HEK293 (cell line): Measurements from ENCODE around the gene KCNH8.

Experiments
- CTCF ChIA-PET: fragments of 350-600 bp; formaldehyde crosslinking; extraction: SDS; loops from one replicate; lab custom pipeline; 2021; ENCODE audit warnings: antibody characterized with exemption; lab: Yijun Ruan, JAX
- POLR2A ChIA-PET: fragments of 300-600 bp; formaldehyde crosslinking; extraction: SDS; loops from one replicate; lab custom pipeline; 2020; ENCODE audit warnings: antibody characterized with exemption, inconsistent platforms; lab: Yijun Ruan, JAX
- H3K27ac ChIP-seq: fragments of 200-500 bp; sonication (Bioruptor generic); 2 replicates; pipeline ENCODE4 v1.5.1; 2014; ENCODE audit warnings: low read depth, low read length, control low read depth, inconsistent platforms; ENCODE audit errors: extremely low read depth
- H3K36me3 ChIP-seq, 2 experiments: fragments of 200-500 bp in 1 of 2; sonication (Bioruptor generic) in 1 of 2; 1 replicate in 1 of 2; 2 replicates in 1 of 2; pipeline ENCODE4 v1.5.1; 2014 to 2017; ENCODE audit warnings: inconsistent platforms in 2 of 2, low read length in 2 of 2; ENCODE audit not compliant: control insufficient read depth in 2 of 2, insufficient read depth in 1 of 2
- H3K4me1 ChIP-seq: fragments of 200-500 bp; sonication (Bioruptor generic); 2 replicates; pipeline ENCODE4 v1.5.1; 2014; ENCODE audit warnings: mild to moderate bottlenecking, low read length, inconsistent platforms; ENCODE audit not compliant: control insufficient read depth, insufficient read depth
- H3K4me3 ChIP-seq: 2 replicates; pipeline ENCODE4 v1.5.1; 2011; ENCODE audit warnings: low read depth, mild to moderate bottlenecking, control low read depth, low read length, moderate library complexity
- H3K9me3 ChIP-seq: fragments of 200-500 bp; sonication (Bioruptor generic); 2 replicates; pipeline ENCODE4 v1.5.1; 2014; ENCODE audit warnings: low read depth, low read length, inconsistent platforms; ENCODE audit not compliant: control insufficient read depth, insufficient read depth
- HOXD13 ChIP-seq: sonication (generic); formaldehyde crosslinking; IDR thresholded peaks from 2 replicates; pipeline ENCODE4 v1.8.0; 2022; ENCODE audit warnings: missing genetic modification reagents, borderline replicate concordance
- KLF9 ChIP-seq: fragments of 450-650 bp; formaldehyde crosslinking; IDR thresholded peaks from 2 replicates; pipeline ENCODE4 v1.5.1; 2016; ENCODE audit warnings: missing biosample characterization, missing genetic modification characterization, low read depth
- PRDM2 ChIP-seq: fragments of 450-650 bp; formaldehyde crosslinking; IDR thresholded peaks from 2 replicates; pipeline ENCODE4 v1.5.1; 2016; ENCODE audit warnings: missing biosample characterization, missing genetic modification characterization, borderline replicate concordance
- SALL2 ChIP-seq: fragments of 450-650 bp; formaldehyde crosslinking; IDR thresholded peaks from 2 replicates; pipeline ENCODE4 v1.5.0; 2017; ENCODE audit warnings: missing biosample characterization, mild to moderate bottlenecking, missing genetic modification characterization, borderline replicate concordance
- ZBTB20 ChIP-seq: fragments of 450-650 bp; formaldehyde crosslinking; IDR thresholded peaks from 2 replicates; pipeline ENCODE4 v1.5.1; 2016; ENCODE audit warnings: missing biosample characterization, missing genetic modification characterization
- ZFP37 ChIP-seq: fragments of 450-650 bp; formaldehyde crosslinking; IDR thresholded peaks from 2 replicates; pipeline ENCODE4 v1.5.1; 2016; ENCODE audit warnings: missing biosample characterization, missing genetic modification characterization
- ZNF211 ChIP-seq: fragments of 450-650 bp; formaldehyde crosslinking; IDR thresholded peaks from 2 replicates; pipeline ENCODE4 v1.5.1; 2016; ENCODE audit warnings: low read depth, missing biosample characterization, missing genetic modification characterization
- ZNF239 ChIP-seq: fragments of 450-650 bp; formaldehyde crosslinking; IDR thresholded peaks from 2 replicates; pipeline ENCODE4 v1.5.1; 2016; ENCODE audit warnings: missing biosample characterization, missing genetic modification characterization
- ZNF248 ChIP-seq: fragments of 450-650 bp; formaldehyde crosslinking; IDR thresholded peaks from 2 replicates; pipeline ENCODE4 v1.5.1; 2017; ENCODE audit warnings: missing biosample characterization, missing genetic modification characterization
- ZNF292 ChIP-seq: fragments of 450-650 bp; formaldehyde crosslinking; IDR thresholded peaks from 2 replicates; pipeline ENCODE4 v1.5.1; 2016; ENCODE audit warnings: low read depth, missing biosample characterization, missing genetic modification characterization, borderline replicate concordance
- ZNF324 ChIP-seq: fragments of 450-650 bp; formaldehyde crosslinking; IDR thresholded peaks from 2 replicates; pipeline ENCODE4 v1.5.1; 2016; ENCODE audit warnings: missing biosample characterization, missing genetic modification characterization
- ZNF366 ChIP-seq: fragments of 450-650 bp; formaldehyde crosslinking; conservative IDR thresholded peaks from 2 replicates; pipeline ENCODE4 v1.5.1; 2016; ENCODE audit warnings: missing biosample characterization, missing genetic modification characterization
- ZNF48 ChIP-seq: fragments of 450-650 bp; formaldehyde crosslinking; IDR thresholded peaks from 2 replicates; pipeline ENCODE4 v1.5.1; 2016; ENCODE audit warnings: missing biosample characterization, missing genetic modification characterization
- ZNF510 ChIP-seq: fragments of 450-650 bp; formaldehyde crosslinking; IDR thresholded peaks from 2 replicates; pipeline ENCODE4 v1.5.1; 2018; ENCODE audit warnings: mild to moderate bottlenecking, missing genetic modification characterization, missing biosample characterization; ENCODE audit not compliant: insufficient replicate concordance
- ZNF623 ChIP-seq: fragments of 450-650 bp; formaldehyde crosslinking; IDR thresholded peaks from 2 replicates; pipeline ENCODE4 v1.5.1; 2016; ENCODE audit warnings: missing biosample characterization, missing genetic modification characterization
- ZNF747 ChIP-seq: fragments of 450-650 bp; formaldehyde crosslinking; IDR thresholded peaks from 2 replicates; pipeline ENCODE4 v1.5.1; 2016; ENCODE audit warnings: missing biosample characterization, missing genetic modification characterization
- ZSCAN30 ChIP-seq: fragments of 450-650 bp; IDR thresholded peaks from 2 replicates; pipeline ENCODE4 v1.5.1; 2018; ENCODE audit warnings: missing biosample characterization, mild to moderate bottlenecking, missing genetic modification characterization, moderate library complexity
- TF ChIP-seq, protein P1 (sequence below): fragments of 450-650 bp; formaldehyde crosslinking; IDR thresholded peaks from 2 replicates; pipeline ENCODE4 v1.5.1; 2016; ENCODE audit warnings: missing biosample characterization, missing genetic modification characterization
- TF ChIP-seq, protein P2 (sequence below): fragments of 450-650 bp; formaldehyde crosslinking; IDR thresholded peaks from 2 replicates; pipeline ENCODE4 v1.5.1; 2016; ENCODE audit warnings: missing biosample characterization, missing genetic modification characterization

Gene KCNH8

DNA sequence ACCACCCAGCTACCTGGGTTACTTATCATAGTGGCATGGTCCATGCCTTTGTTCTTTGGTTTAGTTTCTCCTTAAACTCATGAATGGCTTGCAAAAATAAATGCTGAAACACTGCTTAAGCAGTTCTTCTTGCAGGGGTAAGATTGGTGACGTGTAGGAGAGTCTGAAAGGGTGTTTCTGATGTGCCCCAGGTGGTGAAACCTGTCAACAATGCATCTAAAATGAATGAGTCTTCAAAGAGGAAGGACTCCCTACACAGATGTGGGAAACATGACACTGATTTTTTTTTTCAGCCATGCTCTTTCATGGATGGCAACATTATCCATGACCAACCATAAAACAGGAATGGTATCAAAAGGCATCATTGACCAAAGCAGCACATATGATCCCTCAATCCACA, 72.0 kb downstream of the KCNH8 start:
- Histone ChIP-seq H3K4me3 (no peak overlapping the region), H3K9me3 (no peaks in the 10 kb centered on the region), H3K4me1 (no peaks in the 10 kb centered on the region), H3K27ac (no peak overlapping the region), H3K36me3 (no peaks in the 10 kb centered on the region)
- TF ChIP-seq PRDM2 (tag by site-specific recombination) (no peak), ZSCAN30 (tag by site-specific recombination) (no peak), ZNF239 (no peak), ZNF324 (tag by site-specific recombination) (no peak), ZFP37 (tag by site-specific recombination) (no peak), ZNF747 (tag by site-specific recombination) (no peak), ZNF48 (tag by site-specific recombination) (no peak), ZNF211 (no peak), HOXD13 (CRISPR knock-in tag) (no peak), ZBTB20 (no peak), ZNF292 (no peak), SALL2 (tag by site-specific recombination) (no peak), ZNF623 (no peak), KLF9 (tag by site-specific recombination) (no peak), ZNF366 (no peak), ZNF510 (tag by site-specific recombination) (no peak), ZNF248 (tag by site-specific recombination) (no peak)
- TF ChIP-seq, protein P1, sequence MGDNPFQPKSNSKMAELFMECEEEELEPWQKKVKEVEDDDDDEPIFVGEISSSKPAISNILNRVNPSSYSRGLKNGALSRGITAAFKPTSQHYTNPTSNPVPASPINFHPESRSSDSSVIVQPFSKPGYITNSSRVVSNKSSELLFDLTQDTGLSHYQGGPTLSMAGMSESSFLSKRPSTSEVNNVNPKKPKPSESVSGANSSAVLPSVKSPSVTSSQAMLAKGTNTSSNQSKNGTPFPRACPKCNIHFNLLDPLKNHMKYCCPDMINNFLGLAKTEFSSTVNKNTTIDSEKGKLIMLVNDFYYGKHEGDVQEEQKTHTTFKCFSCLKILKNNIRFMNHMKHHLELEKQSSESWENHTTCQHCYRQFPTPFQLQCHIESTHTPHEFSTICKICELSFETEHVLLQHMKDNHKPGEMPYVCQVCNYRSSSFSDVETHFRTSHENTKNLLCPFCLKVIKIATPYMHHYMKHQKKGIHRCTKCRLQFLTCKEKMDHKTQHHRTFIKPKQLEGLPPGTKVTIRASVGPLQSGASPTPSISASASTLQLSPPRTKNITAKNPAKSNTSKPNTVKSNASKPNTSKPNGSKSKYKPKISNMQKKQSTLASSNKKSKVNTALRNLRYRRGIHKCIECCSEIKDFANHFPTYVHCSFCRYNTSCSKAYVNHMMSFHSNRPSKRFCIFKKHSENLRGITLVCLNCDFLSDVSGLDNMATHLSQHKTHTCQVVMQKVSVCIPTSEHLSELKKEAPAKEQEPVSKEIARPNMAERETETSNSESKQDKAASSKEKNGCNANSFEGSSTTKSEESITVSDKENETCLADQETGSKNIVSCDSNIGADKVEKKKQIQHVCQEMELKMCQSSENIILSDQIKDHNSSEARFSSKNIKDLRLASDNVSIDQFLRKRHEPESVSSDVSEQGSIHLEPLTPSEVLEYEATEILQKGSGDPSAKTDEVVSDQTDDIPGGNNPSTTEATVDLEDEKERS (tag by site-specific recombination) = no peak
- TF ChIP-seq, protein P2, sequence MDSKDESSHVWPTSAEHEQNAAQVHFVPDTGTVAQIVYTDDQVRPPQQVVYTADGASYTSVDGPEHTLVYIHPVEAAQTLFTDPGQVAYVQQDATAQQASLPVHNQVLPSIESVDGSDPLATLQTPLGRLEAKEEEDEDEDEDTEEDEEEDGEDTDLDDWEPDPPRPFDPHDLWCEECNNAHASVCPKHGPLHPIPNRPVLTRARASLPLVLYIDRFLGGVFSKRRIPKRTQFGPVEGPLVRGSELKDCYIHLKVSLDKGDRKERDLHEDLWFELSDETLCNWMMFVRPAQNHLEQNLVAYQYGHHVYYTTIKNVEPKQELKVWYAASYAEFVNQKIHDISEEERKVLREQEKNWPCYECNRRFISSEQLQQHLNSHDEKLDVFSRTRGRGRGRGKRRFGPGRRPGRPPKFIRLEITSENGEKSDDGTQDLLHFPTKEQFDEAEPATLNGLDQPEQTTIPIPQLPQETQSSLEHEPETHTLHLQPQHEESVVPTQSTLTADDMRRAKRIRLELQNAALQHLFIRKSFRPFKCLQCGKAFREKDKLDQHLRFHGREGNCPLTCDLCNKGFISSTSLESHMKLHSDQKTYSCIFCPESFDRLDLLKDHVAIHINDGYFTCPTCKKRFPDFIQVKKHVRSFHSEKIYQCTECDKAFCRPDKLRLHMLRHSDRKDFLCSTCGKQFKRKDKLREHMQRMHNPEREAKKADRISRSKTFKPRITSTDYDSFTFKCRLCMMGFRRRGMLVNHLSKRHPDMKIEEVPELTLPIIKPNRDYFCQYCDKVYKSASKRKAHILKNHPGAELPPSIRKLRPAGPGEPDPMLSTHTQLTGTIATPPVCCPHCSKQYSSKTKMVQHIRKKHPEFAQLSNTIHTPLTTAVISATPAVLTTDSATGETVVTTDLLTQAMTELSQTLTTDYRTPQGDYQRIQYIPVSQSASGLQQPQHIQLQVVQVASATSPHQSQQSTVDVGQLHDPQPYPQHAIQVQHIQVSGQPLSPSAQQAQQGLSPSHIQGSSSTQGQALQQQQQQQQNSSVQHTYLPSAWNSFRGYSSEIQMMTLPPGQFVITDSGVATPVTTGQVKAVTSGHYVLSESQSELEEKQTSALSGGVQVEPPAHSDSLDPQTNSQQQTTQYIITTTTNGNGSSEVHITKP (tag by site-specific recombination) = no peak
- ChIA-PET POLR2A (no interaction called here), CTCF (no interaction called here)
